ENCODE data around the gene TMOD2.

Gene TMOD2

DNA sequence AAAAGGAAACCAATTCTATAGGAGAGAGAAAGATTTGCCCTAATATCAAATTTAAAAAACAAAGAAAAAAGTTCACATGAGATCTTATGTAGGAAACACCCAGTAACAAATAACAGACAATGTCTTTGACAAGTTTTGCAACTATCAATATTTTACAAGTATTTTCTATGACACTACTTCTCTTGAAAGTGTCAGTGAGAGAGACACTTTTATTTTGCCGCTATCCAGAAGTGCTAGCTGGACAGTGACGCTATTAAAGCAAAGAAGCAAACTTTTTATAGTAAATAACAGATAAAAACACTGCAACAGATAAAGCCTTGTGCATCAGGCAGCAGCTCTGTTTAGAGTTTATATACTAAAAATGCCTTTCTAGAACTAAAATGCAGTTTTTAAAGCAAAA lies 27.2 kb upstream of the TMOD2 start:
- H3K4me3 ChIP-seq (ENCODE audit: low read depth, low read length), result no peak overlapping the region
- no peak for DNase-seq (ENCODE audit: low read depth, low spot score)
- in situ Hi-C loops (cut with HindIII; ENCODE audit: low sequenced_read_pairs), result no loop called here
- TF ChIP-seq, protein P1, sequence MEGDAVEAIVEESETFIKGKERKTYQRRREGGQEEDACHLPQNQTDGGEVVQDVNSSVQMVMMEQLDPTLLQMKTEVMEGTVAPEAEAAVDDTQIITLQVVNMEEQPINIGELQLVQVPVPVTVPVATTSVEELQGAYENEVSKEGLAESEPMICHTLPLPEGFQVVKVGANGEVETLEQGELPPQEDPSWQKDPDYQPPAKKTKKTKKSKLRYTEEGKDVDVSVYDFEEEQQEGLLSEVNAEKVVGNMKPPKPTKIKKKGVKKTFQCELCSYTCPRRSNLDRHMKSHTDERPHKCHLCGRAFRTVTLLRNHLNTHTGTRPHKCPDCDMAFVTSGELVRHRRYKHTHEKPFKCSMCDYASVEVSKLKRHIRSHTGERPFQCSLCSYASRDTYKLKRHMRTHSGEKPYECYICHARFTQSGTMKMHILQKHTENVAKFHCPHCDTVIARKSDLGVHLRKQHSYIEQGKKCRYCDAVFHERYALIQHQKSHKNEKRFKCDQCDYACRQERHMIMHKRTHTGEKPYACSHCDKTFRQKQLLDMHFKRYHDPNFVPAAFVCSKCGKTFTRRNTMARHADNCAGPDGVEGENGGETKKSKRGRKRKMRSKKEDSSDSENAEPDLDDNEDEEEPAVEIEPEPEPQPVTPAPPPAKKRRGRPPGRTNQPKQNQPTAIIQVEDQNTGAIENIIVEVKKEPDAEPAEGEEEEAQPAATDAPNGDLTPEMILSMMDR (IDR thresholded peaks at IDR 0.05; ENCODE audit: low read depth, low read length), result no peak

DNA sequence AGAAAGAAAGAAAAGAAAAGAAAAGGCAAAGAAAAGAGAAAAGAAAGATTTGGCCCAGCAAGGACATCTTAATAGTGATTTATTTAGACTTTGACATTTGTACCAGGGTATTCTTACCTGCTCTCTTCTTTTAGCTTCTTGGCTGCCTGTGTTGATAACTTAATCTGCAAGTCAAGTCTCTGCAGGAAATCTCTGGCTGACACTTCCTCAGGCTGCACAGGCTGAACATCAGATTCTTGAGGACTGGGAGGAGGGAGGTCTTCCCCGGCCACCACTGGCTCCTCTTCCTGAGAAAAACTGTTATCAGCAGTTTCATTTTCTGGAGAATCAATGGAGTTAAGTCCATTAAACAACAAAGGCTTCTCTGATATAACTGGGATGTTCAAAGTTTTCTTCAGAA lies 26.7 kb upstream of the TMOD2 start:
- no peak for DNase-seq (ENCODE audit: low read depth, low spot score)
- in situ Hi-C loops (cut with HindIII; ENCODE audit: low sequenced_read_pairs), result no loop called here
- no peak overlapping the region for H3K4me3 ChIP-seq (ENCODE audit: low read depth, low read length)
- TF ChIP-seq, protein P1 (IDR thresholded peaks at IDR 0.05; ENCODE audit: low read depth, low read length), result no peak

DNA sequence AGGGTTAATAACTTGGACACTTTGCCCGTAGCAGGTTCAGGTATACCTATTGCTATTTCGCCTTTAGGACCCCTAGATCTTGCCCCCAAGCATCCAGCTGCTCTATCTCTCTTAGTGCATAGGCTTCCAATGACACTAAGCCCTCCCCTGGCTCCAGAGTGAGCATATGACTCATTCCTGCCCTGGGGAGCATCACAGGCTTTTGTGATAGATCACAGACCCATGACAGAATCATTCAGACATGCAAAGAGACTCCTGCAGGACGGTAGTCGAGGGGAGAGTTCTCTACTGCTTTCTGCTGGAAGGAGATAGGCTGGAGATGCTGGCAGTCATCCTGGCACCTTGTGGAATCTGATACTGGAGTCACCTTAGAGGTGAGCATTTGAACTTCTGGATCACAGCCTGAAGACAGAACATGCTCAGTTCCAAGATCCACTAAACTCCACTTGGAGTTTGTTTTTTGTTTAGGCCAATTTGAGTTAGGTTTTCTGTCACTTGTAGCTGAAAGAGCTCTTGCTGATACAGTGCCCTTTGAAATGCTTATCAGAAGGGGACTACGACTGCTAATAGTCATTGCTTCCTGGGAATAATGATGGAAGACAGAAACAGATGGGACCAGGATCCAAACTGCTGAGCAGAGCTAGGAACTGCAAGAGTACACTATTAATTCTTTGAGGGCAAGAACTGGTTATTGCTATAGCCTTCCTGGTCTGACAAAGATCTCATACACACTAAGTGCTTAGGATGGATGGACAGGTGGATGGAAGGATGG lies 24.9 kb upstream of the TMOD2 start:
- no peak overlapping the region for H3K4me3 ChIP-seq (ENCODE audit: low read depth, low read length)
- in situ Hi-C loops (cut with HindIII; ENCODE audit: low sequenced_read_pairs), result no loop called here
- TF ChIP-seq, protein P1 (IDR thresholded peaks at IDR 0.05; ENCODE audit: low read depth, low read length), result no peak
- DNase-seq (ENCODE audit: low read depth, low spot score), result peak; percentile 73

DNA sequence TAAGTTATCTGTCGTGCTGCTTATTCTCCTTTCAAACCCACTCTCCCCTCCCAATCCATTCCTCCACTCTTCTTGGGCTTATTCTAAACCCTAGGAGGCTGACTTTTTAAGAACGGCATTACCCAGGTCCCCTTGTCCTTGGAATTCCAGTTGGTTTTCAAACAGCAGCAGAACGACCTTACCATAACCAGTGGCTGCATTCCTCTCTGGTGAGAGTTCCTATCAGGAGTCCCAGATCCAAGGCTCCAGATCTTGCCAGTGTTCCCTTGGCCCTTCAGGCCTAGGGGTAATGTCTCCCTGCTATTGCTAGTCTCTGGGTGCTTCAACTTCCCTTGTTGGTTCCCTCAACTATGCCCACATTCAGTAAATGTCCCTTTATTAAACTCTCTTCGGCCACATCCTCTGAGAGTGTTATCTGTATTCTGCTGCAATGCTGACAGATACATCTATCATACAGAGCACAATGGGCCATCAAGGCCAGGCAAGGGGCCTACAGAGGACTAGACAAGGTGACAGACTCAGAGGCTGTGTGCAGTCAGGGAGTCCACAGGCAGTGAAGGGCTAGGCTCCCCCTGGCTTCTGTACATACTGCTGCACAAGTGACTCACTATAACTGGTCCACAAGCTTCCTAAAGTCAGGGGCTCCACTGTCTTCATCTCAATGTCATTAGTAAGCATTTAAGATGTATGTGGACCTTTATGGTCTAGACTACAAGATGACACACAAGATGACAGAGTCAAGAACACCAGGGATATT lies 24.1 kb upstream of the TMOD2 start:
- in situ Hi-C loops (cut with HindIII; ENCODE audit: low sequenced_read_pairs), result no loop called here
- no peak for DNase-seq (ENCODE audit: low read depth, low spot score)
- TF ChIP-seq, protein P1 (IDR thresholded peaks at IDR 0.05; ENCODE audit: low read depth, low read length), result peak; percentile 41
- no peak overlapping the region for H3K4me3 ChIP-seq (ENCODE audit: low read depth, low read length)

DNA sequence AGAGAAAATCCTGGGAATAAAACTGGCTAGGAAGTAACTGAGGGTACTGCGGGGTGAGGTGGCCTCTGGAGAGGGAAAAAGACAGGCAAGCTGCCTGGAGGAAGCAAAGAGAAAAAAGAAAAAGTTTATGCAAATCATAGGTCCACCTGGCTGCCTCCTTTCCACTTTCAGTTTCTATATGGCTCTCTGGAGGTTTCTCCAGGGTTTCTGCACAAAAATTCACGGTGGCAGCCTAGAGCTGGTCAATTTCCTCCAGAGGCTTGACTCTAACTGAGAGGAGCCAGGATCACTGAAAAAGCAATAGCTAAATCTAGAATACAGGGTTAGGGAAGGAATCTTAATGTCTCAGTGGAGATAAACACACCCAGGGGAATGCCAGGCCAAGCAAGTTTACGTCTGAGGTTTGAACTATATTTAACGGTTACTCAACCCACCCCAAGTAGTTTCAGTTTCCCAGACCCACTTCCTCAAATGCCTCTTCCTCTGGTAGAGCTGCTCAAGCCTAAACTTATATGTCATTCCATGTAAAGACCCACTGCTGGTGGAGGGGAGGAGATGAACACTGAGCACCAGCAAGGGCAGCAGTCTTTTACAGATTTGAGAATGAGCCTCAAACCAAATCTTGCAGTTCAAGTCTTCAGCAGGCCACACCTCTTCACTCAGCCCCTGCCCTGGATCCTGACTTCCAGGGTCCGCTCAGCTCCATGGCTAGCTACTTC lies 19.7 kb upstream of the TMOD2 start:
- DNase-seq (ENCODE audit: low read depth, low spot score), result peak; percentile 45
- TF ChIP-seq, protein P1 (IDR thresholded peaks at IDR 0.05; ENCODE audit: low read depth, low read length), result no peak
- H3K4me3 ChIP-seq (ENCODE audit: low read depth, low read length), result no peak overlapping the region
- in situ Hi-C loops (cut with HindIII; ENCODE audit: low sequenced_read_pairs), result no loop called here

DNA sequence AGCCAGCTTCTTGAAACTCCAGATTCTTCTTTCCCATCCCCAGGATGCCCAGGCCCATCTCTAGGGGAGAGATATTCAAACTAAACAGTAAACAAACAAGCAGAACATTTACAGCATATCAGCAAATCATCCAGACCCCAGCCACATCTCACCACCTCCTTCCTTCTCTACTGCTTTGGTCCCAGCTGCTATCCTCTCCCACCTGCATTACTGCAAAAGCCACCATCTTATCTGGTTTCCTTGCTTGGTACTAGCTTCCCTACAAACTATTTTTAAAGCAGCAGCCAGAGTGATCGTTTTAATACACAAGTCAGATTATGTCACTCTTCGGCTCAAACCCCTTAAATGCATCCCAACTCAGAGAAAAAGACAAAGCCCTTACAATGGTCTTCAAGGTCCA lies 18.8 kb upstream of the TMOD2 start:
- no peak overlapping the region for H3K4me3 ChIP-seq (ENCODE audit: low read depth, low read length)
- TF ChIP-seq, protein P1 (IDR thresholded peaks at IDR 0.05; ENCODE audit: low read depth, low read length), result no peak
- in situ Hi-C loops (cut with HindIII; ENCODE audit: low sequenced_read_pairs), result no loop called here
- DNase-seq (ENCODE audit: low read depth, low spot score), result no peak
